Epithelial cell of proximal tubule (primary cell): ENCODE data around the gene OCEL1. TPM values are rescaled to one million over a fixed set of nuclear protein-coding genes. Genes with fewer than 3 reads are reported as not detected.
"Not testable (repeated sequence)": the region's sequence is repeated elsewhere in the genome, so short reads cannot be mapped to it uniquely, and the experiment has no call there.

ENCODE experiments used
- DNase-seq: peaks from one replicate; pipeline ENCODE4 v3.0.0-alpha.2; 2011; ENCODE audit warnings: low read depth
- H3K4me3 ChIP-seq: 2 replicates; pipeline ENCODE4 v1.5.1; 2011; ENCODE audit warnings: low read depth, mild to moderate bottlenecking, low read length
- total RNA-seq: library from RNA; depleted of rRNA; stranded (reverse); fragments of >200 nt; gene quantifications from 2 replicates; pipeline ENCODE4 v1.2.3, GENCODE V29; 2015
- TF ChIP-seq, protein P1 (sequence below): conservative IDR thresholded peaks from 2 replicates; pipeline ENCODE4 v1.5.1; 2012; ENCODE audit warnings: low read depth, mild to moderate bottlenecking, low read length

The OCEL1 gene
- total RNA-seq, 1 donor from 2014 or later: 8.1 TPM

DNA sequence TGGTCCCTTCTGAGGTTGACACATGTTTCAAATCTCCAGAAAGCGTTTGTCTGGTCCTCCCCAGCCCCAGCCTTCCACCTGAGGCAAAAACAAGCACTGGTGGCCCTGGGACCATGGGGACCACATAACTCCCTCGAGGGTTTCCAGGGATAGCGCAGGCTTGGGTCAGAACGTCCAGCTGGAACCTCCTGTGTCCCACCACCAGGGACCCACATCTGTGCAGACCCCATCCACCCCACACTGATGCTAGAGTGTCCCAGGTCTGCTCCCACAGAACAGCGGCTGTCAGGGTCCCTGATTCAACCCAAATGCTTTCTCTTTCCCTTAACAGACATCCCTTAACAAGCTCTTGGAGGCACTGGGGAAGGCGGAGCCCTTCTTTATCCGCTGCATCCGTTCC is 40.4 kb upstream of the OCEL1 start:
- no peak overlapping the region for H3K4me3 ChIP-seq
- no peak for DNase-seq
- TF ChIP-seq, protein P1, sequence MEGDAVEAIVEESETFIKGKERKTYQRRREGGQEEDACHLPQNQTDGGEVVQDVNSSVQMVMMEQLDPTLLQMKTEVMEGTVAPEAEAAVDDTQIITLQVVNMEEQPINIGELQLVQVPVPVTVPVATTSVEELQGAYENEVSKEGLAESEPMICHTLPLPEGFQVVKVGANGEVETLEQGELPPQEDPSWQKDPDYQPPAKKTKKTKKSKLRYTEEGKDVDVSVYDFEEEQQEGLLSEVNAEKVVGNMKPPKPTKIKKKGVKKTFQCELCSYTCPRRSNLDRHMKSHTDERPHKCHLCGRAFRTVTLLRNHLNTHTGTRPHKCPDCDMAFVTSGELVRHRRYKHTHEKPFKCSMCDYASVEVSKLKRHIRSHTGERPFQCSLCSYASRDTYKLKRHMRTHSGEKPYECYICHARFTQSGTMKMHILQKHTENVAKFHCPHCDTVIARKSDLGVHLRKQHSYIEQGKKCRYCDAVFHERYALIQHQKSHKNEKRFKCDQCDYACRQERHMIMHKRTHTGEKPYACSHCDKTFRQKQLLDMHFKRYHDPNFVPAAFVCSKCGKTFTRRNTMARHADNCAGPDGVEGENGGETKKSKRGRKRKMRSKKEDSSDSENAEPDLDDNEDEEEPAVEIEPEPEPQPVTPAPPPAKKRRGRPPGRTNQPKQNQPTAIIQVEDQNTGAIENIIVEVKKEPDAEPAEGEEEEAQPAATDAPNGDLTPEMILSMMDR: no peak

DNA sequence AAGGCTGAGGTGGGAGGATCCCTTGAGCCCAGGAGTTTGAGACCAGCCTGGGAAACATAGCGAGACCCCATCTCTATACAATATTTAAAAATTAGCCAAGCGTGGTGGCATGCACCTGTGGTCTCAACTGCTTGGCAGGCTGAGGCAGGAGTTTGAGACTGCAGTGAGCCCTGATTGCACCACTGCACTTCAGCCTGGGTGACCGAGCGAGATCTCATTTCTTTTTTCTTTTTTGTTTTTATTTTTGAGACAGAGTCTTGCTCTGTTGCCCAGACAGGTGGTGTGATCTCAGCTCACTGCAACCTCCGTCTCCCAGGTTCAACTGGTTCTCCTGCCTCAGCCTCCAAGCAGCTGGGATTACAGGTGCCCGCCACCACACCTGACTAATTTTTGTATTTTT is 34.3 kb upstream of the OCEL1 start:
- H3K4me3 ChIP-seq, DNase-seq: not testable (repeated sequence)

DNA sequence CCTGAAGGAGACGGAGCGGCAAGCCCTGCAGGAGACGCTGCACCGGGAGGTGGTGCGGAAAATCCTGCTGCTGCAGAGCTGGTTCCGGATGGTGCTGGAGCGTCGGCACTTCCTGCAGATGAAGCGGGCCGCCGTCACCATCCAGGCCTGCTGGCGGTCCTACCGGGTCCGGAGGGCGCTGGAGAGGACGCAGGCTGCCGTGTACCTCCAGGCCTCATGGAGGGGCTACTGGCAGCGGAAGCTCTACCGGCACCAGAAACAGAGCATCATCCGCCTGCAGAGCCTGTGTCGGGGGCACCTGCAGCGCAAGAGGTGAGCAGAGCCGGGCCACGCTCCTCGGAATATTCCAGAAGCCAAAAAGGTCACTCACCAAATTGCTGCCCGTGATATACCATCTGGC is 33.3 kb upstream of the OCEL1 start:
- TF ChIP-seq, protein P1: no peak
- no peak for DNase-seq
- H3K4me3 ChIP-seq: no peak overlapping the region

DNA sequence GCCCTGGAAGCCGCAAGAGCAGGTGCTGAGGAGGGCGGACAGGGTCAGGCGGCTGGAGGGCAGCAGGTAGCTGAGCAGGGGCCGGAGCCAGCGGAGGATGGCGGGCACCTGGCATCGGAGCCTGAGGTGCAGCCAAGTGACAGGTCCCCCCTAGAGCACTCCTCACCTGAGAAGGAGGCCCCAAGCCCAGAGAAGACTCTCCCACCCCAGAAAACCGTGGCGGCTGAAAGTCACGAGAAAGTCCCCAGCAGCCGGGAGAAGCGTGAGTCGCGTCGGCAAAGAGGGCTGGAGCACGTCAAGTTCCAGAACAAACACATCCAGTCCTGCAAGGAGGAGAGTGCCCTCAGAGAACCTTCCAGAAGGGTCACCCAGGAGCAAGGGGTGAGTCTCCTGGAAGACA is 31.4 kb upstream of the OCEL1 start:
- no peak for DNase-seq
- no peak overlapping the region for H3K4me3 ChIP-seq
- TF ChIP-seq, protein P1: no peak

DNA sequence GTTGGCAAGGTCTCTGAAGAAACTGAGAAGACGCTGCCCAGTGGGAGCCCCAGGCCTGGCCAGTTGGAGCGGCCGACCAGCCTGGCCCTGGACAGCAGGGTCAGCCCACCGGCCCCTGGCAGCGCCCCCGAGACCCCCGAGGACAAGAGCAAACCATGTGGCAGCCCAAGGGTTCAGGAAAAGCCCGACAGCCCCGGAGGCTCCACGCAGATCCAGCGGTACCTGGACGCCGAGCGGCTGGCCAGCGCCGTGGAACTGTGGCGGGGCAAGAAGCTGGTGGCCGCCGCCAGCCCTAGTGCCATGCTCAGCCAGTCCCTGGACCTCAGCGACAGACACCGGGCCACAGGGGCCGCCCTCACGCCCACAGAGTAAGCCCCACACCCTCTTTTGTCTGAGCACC is 30.9 kb upstream of the OCEL1 start:
- TF ChIP-seq, protein P1: no peak
- no peak for DNase-seq
- H3K4me3 ChIP-seq: no peak overlapping the region

- no peak for DNase-seq
- TF ChIP-seq, protein P1: no peak
- no peak overlapping the region for H3K4me3 ChIP-seq
Observed at GRCh38 chr19:17196610-17197009, 29.4 kb upstream of the OCEL1 start.

DNA sequence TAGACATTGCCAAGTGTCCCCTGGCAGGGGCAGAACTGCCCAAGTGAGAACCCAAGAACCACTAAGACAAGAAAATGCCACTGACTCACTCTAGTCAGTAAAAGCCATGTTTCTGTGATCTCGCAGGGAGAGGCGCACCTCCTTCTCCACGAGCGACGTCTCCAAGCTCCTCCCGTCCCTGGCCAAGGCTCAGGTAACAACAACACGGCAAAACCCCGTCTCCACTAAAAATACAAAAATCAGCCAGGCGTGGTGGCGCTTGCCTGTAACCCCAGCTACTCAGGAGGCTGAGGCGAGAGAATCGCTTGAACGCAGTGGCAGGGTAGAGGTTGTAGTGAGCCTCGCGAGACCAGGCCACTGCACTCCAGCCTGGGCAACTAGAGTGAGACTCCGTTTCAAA is 28.4 kb upstream of the OCEL1 start:
- no peak for DNase-seq
- no peak overlapping the region for H3K4me3 ChIP-seq
- TF ChIP-seq, protein P1: no peak

- H3K4me3 ChIP-seq: no peak overlapping the region
- no peak for DNase-seq
- TF ChIP-seq, protein P1: no peak
Observed at GRCh38 chr19:17200408-17201079, 25.5 kb upstream of the OCEL1 start.
